GM10248 (cell line): ENCODE measurements around the gene CA10.

Source experiments
- CTCF ChIA-PET: fragments of 300-600 bp; sonication (Branson Sonifier 250); formaldehyde crosslinking; extraction: SDS; loops from one replicate; lab custom pipeline; 2021; ENCODE audit warnings: antibody characterized with exemption; lab: Yijun Ruan, JAX
- POLR2A ChIA-PET: fragments of 350-650 bp; sonication (Branson Sonifier 250); formaldehyde crosslinking; extraction: SDS; loops from one replicate; lab custom pipeline; 2020; ENCODE audit warnings: antibody characterized with exemption; lab: Yijun Ruan, JAX
- DNase-seq: peaks from one replicate; pipeline ENCODE4 v3.0.0; 2012; ENCODE audit errors: extremely low spot score
- TF ChIP-seq, protein P1 (sequence below): IDR thresholded peaks from 2 replicates; pipeline ENCODE4 v1.5.1; 2012; ENCODE audit warnings: mild to moderate bottlenecking, low read depth; ENCODE audit errors: extremely low read depth, missing control alignments, control extremely low read depth

The CA10 gene

DNA sequence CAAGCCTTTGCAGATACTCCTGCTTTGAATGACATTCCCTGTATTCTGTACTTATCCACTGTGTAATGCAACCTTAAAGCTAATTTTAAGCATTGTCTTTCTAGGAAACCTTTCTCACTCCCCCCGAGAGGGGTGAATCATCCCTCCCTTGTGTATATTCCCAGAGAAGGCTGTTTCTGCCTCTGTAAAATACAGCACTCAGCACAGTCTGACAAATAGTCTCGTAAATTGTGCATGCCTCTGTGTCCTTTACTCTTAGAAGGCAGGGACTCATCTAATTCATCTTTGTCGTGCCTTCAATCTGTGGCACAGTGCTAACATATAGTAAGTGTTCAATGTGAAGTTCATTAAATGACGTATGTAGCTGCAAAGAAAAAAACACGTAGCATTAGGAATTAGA lies 200.7 kb downstream of the CA10 start:
- POLR2A ChIA-PET = no interaction called here
- TF ChIP-seq, protein P1, sequence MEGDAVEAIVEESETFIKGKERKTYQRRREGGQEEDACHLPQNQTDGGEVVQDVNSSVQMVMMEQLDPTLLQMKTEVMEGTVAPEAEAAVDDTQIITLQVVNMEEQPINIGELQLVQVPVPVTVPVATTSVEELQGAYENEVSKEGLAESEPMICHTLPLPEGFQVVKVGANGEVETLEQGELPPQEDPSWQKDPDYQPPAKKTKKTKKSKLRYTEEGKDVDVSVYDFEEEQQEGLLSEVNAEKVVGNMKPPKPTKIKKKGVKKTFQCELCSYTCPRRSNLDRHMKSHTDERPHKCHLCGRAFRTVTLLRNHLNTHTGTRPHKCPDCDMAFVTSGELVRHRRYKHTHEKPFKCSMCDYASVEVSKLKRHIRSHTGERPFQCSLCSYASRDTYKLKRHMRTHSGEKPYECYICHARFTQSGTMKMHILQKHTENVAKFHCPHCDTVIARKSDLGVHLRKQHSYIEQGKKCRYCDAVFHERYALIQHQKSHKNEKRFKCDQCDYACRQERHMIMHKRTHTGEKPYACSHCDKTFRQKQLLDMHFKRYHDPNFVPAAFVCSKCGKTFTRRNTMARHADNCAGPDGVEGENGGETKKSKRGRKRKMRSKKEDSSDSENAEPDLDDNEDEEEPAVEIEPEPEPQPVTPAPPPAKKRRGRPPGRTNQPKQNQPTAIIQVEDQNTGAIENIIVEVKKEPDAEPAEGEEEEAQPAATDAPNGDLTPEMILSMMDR = no peak
- CTCF ChIA-PET = interaction anchor here (1.5 kb wide), 1 partner anchor 32 kb away, joined by 3 read pairs; no protein-coding TSS in a partner anchor
- DNase-seq = no peak

DNA sequence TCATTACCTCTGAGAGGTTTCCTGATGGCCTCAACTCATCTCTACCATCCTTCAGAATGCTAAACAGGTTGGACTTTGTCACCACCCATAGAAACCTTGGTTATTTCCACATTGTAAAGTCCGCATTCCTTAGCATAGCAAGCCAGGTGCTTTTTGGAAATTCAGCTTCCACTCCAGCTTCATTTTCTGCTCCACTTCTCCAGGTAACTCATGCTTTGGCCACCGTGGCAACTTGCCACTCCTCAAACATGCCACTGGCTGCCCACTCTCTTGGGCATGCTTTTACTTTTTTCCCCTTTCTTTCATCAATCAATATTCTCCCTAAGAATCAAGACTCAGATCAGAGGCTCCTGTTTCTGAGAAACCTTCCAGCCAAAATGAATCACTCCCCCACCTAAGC lies 203.3 kb downstream of the CA10 start:
- DNase-seq = no peak
- ChIA-PET POLR2A (no interaction called here), CTCF (no interaction called here)
- TF ChIP-seq, protein P1 = no peak

DNA sequence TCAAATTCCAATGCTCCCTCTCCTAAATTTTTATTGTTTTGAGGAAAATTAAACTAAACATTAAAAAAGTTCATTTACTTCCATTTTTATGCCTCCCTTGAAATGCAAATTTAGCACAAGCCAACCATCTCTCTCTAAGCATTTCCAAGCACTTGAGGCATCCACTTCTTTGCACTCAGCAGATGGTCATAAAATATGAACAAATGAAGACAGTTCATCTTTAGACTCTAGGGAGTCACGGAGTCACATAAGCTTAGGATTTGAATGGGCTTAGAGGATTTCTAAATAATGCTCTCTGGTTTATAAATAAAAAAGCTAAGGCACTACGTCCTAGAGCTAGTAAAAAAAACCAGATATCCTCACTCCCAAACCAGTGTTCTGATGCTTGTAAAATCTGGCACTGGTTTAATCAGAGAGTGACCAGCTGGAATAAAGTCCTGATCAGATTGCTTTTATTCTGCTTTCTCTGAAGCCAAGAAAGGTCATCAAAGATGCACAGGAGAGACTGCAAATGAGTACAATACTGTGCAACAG lies 204.2 kb downstream of the CA10 start:
- TF ChIP-seq, protein P1 = no peak
- ChIA-PET POLR2A (no interaction called here), CTCF (no interaction called here)
- DNase-seq = no peak

DNA sequence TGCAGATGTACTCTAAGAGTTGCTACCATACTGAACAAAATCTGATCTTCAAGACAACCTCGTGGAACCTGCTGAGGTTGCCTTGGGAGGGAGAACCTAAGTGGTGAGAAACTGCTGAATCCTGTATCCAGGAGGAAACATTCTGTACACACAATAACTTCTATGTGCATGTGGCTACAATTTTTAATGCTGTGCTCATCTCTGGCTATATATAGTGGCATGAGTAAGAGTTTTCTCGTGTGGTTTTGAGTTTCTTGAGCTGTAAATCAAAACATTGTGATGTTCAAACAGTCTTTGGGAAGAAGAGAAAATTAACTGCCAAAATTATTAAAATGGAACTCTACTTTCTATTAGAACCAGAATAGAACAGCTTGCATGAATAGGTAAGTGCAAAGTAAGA lies 206.8 kb downstream of the CA10 start:
- TF ChIP-seq, protein P1 = no peak
- DNase-seq = no peak
- CTCF ChIA-PET = no interaction called here
- POLR2A ChIA-PET = no interaction called here

DNA sequence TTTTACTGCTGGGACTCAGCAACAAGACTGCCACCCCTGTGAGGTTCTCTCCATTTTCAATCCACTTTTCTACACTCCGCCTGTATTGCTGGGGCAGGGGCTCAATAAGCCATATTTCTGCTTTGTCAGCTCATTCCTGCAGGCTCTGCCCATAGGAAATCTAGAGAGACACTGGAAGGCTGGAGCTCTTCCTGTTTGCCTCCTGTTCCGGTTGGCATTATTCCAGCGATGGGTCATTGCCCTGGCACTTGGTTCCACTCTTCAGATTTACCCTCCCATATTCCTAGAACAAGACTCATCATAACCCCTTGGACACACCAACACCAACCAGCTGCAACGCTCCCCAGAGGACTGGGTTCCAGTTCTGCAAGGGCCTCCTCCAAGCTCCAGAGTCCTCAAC lies 210.4 kb downstream of the CA10 start:
- DNase-seq = no peak
- ChIA-PET POLR2A (no interaction called here), CTCF (interaction anchor here (0.9 kb wide), 1 partner anchor 10 kb away, joined by 3 read pairs; no protein-coding TSS in a partner anchor)
- TF ChIP-seq, protein P1 = no peak

DNA sequence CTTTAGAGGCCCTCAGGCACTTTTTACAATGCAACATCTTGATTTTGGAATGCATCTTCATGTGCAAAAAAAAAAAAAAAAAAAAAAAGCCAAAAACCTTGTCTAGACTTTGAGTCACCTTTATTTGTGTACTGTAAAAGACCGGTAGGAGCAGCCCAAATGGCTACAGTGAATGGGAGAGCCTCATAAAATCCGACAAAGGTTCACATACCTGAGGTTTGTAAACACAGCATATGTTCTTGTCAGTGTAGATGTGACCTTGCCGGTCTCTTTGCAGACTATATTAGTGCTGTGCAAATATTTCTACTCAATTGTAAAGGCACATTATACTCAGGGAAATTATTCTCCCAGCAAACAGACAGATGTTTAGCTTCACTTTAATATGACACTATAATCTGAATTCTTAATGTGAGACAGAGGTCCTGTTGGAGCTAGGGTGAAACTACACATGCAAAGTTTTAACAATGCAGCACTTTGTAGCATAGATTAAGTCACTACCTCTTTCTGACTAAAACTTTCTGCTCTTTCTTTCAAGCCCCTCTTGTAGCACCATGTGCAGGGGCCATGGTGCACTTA lies 211.3 kb downstream of the CA10 start:
- no peak for DNase-seq
- CTCF ChIA-PET = no interaction called here
- TF ChIP-seq, protein P1 = no peak
- POLR2A ChIA-PET = no interaction called here

DNA sequence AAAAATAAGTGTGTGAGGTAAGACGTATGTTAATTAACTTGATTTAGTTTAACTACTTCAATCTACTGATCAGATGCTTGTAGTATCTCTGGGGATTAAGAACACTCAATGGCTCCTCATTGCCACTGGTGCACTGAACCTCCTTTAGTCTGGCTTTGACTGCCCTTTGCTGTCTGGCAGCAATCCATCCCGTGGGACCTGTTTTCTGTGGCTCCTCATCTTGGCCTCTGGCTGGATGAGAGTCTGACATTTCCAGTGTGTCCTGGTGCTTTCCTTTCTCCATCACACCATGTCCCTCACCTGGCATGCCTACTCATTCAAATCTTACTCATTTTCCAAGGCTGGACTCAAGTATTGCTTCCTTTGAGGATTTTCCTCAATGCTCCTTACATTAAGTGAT lies 212.2 kb downstream of the CA10 start:
- POLR2A ChIA-PET = no interaction called here
- CTCF ChIA-PET = no interaction called here
- no peak for DNase-seq
- TF ChIP-seq, protein P1 = no peak
